ENCODE data around the gene PTPRT.

DNA sequence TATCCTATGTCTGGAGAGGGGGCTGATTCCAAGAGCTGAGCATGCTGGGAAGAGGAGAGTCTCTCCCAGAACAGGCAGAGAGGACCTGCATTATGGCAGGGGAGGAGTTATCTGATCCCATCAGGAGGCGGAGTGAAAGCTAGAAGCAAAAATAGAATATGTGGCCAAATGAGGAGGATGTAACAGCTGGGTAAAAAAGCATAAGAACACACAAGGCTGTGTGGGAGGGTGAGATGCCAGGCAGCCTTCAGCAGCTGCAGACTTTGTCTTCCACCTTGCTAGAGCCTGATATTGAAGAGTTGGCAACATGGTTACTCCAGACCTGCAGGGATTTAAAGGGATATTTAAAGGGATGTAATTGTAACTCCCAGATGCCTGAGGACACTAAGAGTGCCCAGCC is 167.1 kb downstream of the PTPRT start:
- TF ChIP-seq, protein P1, sequence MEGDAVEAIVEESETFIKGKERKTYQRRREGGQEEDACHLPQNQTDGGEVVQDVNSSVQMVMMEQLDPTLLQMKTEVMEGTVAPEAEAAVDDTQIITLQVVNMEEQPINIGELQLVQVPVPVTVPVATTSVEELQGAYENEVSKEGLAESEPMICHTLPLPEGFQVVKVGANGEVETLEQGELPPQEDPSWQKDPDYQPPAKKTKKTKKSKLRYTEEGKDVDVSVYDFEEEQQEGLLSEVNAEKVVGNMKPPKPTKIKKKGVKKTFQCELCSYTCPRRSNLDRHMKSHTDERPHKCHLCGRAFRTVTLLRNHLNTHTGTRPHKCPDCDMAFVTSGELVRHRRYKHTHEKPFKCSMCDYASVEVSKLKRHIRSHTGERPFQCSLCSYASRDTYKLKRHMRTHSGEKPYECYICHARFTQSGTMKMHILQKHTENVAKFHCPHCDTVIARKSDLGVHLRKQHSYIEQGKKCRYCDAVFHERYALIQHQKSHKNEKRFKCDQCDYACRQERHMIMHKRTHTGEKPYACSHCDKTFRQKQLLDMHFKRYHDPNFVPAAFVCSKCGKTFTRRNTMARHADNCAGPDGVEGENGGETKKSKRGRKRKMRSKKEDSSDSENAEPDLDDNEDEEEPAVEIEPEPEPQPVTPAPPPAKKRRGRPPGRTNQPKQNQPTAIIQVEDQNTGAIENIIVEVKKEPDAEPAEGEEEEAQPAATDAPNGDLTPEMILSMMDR (IDR thresholded peaks at IDR 0.05 in 2 of 3, conservative IDR thresholded peaks at IDR 0.05 in 1 of 3; ENCODE audit: borderline replicate concordance in 1 of 3, insufficient read depth in 1 of 3, low read depth in 2 of 3, low read length in 2 of 3) = no peak
- TF ChIP-seq POLR2A (IDR thresholded peaks at IDR 0.05; ENCODE audit: borderline replicate concordance, extremely low read depth, insufficient read depth, insufficient read length) (no peak), ELF1 (IDR thresholded peaks at IDR 0.05; ENCODE audit: borderline replicate concordance, low read depth) (no peak), JUND (IDR thresholded peaks at IDR 0.05) (no peak), SRF (IDR thresholded peaks at IDR 0.05; ENCODE audit: low read depth) (no peak), POLR2AphosphoS5 (IDR thresholded peaks at IDR 0.05; ENCODE audit: low read depth, low read length) (no peak), SIN3A (IDR thresholded peaks at IDR 0.05; ENCODE audit: low read depth) (no peak)
- TF ChIP-seq, protein P2, sequence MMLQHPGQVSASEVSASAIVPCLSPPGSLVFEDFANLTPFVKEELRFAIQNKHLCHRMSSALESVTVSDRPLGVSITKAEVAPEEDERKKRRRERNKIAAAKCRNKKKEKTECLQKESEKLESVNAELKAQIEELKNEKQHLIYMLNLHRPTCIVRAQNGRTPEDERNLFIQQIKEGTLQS (IDR thresholded peaks at IDR 0.05) = no peak
- TF ChIP-seq, protein P3, sequence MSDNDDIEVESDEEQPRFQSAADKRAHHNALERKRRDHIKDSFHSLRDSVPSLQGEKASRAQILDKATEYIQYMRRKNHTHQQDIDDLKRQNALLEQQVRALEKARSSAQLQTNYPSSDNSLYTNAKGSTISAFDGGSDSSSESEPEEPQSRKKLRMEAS (IDR thresholded peaks at IDR 0.05) = no peak

Data from HCT116 (cell line).